Measurements from ENCODE around the gene RFTN2.

- TF ChIP-seq EZH2 (IDR thresholded peaks at IDR 0.05; ENCODE audit: borderline replicate concordance, low read depth, low read length, severe bottlenecking) = no peak
- no peak for TF ChIP-seq MYC (IDR thresholded peaks at IDR 0.05; ENCODE audit: low read depth, low read length)
- TF ChIP-seq CTCF (IDR thresholded peaks at IDR 0.05; ENCODE audit: extremely low read depth in 1 of 2, insufficient read depth in 1 of 2, low read depth in 1 of 2, low read length in 2 of 2) = no peak
- TF ChIP-seq JUN (IDR thresholded peaks at IDR 0.05; ENCODE audit: borderline replicate concordance, insufficient read depth, insufficient read length, low read depth) = no peak
- no peak for TF ChIP-seq POLR2A (IDR thresholded peaks at IDR 0.05; ENCODE audit: low read depth, low read length)
- no peak for TF ChIP-seq POLR2AphosphoS5 (IDR thresholded peaks at IDR 0.05; ENCODE audit: insufficient read depth, low read depth, low read length)
- TF ChIP-seq GATA2 (IDR thresholded peaks at IDR 0.05; ENCODE audit: insufficient read depth, insufficient read length, low read depth, low read length) = no peak
- no peak for TF ChIP-seq MAX (IDR thresholded peaks at IDR 0.05; ENCODE audit: insufficient read depth, insufficient read length)
- no peak for TF ChIP-seq FOS (IDR thresholded peaks at IDR 0.05; ENCODE audit: borderline replicate concordance, insufficient read depth, low read length)
These were observed 13.8 kb downstream of the RFTN2 start for GRCh38 chr2:197661626-197662025.

Measured in endothelial cell of umbilical vein (primary cell).